Smooth muscle cell of the brain vasculature (primary cell): ENCODE results near the gene XG.

Source experiments
- DNase-seq: peaks from one replicate; pipeline ENCODE4 v3.0.0-alpha.2; 2012; ENCODE audit warnings: low read depth, low spot score

XG gene

DNA sequence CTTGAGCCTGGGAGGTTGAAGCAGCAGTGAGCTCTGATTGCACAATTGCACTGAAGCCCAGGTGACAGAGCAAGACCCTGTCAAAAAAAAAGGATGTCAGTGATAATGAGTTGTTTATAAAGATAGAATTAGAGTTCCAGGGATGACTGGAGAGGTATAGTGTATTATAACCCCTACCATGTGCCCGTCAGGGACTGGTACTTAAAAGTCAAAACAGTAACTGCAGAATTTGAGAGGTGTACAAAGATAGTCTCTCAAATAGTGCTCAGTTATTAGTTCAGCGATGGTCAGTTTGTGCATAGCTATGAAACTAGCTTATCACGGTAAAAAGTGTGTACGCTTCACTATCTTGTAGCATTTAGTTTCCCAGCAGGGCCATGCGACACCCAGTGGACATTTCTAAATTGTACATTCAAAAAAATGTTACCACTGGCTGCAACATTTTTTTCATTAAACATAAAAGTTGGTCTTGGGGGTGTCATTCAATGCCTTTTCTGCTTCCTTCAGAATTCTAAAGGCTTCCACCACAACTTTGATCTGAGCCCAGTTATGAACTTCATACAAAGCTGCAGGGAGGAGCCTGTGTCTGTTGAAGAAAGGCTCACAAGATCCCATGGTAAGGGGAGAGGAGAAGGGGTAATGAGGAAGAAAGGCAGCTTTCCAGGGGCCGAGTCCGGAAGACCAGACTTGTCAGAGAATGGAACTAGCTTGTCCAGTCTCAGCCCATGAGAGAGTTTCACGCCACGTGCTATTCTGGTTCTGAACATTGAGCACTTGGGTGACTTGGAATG lies 67.7 kb downstream of the XG start:
- DNase-seq = no peak

DNA sequence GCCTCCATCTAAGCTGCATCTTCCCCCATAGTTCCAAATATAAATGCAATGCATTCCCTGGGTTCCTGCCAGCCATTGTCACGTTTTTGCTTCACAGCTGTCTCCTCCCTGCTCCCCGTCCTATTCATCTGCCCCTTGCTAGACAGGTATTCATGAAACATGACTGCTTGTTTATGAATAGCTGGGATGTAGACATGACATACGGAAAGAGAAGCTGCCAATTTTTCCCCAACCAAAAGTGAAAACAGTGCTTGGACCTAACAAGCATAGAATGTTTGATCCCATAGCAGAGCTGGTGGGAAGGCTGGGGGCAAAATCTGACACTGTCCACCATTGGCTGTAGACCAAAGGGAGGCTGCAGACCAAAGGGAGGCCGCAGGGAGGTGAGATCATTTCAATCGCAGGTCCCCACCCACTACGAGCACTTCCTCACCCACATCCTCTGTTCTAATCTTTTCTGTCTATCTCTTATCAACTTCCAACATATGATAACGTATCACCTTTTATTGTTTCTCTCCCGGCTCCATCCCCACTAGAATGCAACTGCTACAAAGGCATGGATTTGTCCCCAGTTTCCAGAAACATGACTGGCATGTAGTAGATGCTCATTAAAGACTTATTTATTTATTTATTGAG lies 68.4 kb downstream of the XG start:
- DNase-seq = no peak

DNA sequence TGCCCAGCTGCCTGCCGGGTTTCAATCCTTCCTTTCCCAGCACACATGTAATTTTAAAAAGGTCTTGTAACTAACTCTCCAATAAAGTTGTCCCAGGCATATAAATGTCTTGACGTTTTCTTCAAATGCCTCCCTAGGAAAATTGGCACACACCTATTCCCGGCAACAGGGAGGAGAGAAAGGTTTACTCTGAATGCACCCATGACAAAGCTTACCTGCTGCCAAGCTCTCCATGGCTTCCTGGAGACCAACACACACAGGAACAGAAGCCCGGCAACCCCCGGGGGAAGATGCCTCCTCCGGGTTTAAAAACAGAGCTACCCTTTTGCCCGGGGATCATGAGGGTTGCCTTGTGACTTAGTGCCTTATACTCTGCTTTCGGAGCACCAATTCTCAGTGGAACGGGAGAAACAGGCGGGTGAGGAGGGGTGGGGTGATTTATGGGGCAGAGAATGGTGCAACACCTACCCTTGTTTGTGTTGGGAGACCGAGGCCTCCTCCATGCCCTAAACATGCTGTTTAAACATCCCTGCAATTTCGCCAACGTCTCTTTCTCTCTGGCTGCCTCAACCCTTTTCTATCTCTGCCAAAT lies 72.1 kb downstream of the XG start:
- DNase-seq = no peak

DNA sequence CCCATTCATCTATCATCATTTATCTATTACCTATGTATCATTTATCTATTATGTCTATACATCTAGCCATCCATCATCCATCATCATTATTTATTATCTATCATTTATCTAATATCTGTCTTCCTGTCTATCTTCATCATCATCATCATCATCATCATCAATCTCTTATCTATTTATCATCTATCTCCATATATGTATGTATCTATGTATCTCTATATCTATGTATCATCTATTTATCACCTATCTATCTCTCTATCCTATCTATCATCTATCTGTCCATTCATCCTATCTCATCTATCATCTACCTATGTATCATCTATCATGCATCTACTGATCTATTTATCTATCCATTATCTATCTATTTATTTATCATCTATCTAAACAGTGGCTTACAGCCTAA lies 73.0 kb downstream of the XG start:
- no peak for DNase-seq

DNA sequence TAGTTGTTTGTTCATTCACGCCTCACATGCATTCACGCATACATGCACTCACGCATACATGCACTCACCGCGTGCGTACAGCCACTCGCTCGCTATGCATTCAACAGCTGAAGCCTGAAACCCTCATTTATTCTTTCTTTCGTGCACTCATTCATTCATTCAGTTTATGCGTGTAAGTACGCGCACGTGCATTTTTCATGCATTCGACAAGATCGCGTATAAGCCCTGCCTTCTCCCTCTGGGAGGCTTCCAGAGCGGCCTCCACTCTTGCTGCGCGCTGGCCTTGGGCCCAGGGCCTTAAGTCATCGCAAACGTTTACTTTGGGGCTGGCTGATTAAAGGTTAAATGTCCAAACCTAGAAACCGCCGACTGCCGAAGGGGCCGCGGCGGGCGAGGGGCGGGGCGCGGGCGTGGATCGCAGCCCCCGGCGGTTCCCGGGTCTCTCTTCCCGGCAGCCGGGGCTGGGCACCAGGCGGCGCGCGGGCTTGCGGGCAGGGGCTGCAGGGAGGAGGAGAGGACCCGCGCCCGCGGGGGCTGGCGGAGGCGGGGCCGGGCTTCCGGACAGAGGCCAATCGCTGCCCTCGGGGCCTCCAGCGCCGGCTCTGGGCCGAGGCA lies 76.6 kb downstream of the XG start, which contains the start of gene GYG2:
Gene GYG2, plus strand, starts transcription at position 587 of the 615 bp plus-strand sequence. CDS start 1,259 bp downstream, outside the sequence.
- no peak for DNase-seq

DNA sequence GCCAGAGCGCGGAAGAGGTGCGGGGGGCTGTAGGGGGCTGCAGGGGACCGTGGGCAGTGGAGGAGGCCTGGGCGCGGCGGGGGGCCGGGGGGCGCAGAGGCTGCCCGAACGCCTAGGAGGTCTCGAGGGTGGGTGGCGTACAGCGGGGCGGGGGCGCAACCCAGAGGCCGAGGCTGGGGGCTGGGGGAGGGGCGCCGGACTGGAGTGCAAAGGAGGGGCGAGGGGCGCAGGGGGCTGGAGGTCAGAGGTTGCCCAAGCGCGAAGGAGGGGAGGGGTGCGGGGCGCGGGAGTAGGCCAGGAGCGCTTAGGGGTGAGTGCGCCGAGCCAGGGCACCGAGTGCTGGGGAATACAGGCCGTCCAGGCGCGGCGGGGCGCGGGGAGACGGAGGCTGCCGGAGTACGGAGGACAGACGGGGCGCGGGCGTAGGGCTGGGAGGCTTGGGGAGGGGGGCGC lies 77.1 kb downstream of the XG start:
- no peak for DNase-seq

DNA sequence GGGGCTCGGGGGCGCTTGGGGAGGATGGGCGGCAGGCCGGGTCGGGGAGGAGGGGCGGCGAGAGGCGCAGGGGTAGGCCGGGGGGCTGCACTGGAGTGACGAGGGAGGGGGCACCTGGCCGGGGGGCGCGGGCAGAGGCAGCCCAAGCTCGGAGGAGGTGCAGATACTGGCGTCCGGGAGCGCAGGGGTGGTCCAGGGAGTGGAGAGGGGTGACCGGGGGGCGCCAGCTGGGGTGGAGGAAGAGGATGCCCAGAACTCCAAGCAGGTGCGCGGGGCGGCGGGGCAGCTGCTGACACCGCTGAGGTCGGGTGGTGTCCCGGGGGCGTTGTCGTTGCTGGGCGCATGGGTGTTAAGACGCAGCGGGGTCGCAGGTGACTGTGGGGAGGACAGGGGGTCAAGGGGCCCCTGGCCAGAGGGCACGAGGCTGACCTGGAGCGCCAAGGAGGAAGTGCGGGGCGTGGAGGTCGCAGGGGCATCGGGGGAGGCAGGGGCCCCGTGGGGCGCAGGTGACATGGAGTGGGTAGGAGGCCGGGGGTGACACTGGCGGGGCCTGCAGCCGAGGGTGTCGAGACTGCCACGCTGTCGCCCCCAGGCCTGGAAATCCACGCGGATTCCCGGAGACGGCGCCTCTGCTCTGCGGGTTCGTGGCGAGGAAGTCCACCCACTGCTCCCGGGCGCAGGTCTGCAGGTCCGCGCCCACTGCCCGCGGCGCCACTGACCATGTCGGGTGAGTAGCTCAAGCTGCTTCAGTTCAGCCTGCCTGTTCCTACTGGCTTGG lies 77.8 kb downstream of the XG start:
- DNase-seq = no peak

DNA sequence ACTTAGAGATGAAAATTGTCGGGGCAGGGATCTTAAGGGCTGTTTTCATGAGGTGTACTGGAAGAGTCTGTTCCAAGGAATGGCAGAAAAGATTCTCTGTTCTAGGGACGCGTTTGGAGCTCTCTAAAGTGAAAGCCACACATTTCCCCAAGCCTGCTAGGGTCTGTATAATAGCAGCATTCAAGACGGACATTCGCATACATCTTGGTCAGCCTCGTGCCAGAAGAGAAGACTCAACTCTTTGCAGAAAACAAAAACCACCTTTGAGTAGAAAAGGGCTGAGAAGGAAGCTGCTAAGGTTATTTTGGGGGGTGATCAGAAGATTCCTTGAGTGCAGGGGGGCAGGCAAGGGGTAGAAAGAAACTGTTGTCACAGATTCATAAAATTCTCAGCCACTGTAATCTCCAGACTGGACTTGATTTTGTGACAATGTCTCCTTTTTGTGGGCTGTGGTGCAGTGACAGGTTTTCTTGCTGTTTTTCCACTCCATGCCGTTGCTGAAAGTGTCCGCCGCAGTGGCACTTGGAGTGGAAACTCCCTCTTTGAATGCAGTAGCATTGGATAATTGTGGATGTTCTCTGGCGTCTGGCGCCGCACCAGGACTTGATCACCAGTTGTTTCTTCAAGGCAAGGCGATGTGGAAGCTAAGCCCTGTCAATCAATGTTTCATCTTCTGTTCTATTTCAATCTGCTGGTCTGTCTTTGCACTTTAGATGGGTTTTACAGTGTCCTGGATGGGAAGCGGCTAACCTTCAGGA lies 79.8 kb downstream of the XG start:
- no peak for DNase-seq

DNA sequence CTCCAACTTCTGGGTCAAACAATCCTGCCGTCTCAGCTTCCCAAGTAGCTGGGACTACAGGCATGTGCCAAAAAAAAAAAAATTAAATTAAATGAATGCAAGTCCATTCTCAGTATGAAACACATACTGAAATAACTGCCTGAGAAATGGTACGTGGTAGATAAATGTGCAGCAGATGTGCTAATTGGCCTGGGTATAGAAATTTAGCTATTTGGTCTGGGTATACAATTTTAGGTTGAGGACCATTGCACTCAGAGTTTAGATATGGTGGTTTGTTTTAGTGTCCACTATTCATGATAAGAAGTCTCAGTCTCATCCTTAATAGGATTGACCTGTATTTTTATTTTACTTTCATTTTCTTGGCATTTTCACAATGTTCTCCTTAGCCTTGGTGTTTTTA lies 86.1 kb downstream of the XG start:
- no peak for DNase-seq

DNA sequence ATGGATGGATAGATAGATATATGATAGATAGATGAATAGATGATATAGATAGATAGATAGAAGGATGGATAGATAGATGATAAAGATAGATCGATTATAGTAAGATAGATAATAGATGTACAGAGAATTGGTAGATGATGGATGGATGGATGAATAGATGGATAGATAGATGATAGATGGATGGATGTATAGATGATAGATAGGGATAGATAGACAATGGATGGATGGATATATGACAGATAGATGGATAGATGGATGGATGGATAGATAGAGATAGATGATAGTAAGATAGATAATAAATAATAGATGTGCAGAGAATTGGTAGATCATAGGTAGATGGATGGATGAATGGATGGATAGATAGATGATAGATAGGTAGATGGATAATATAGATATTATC lies 89.1 kb downstream of the XG start:
- no peak for DNase-seq

DNA sequence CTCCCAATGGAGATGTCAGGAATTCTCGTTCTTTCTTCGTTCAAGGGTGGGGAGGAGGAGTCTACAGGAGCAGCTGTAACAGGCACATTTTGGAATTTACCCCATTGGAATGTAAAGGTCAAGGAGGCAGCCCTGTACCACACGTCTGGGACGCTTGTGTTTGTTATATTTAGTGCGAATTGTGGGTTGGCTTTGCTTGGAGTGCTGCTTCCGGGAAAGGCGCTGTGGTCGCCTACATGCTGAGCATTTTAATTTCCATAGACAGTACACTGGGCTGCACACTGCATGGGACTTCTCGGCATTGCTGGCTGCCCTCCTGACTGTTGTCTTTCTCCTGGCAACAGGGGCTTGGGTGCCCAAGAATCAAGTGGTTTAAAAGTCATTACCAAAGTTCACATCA lies 89.7 kb downstream of the XG start:
- DNase-seq = no peak

DNA sequence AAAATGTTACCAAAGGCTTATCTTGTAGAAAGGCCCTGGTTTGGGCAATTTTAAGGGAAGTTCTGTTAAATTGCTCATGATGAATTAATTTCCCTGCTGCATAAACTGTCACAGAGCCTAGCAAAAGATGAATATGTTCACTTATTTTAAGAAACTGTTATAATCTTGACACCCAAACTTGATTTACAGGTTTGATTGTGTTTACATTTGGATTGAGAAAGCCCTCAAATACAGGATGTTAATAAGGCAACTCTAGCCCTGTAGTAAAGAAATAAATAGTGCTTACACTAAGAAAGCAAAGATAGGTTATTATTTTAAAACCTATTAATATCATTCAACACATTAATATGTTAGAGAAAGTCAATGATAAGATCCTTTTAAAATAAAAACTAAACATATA lies 95.2 kb downstream of the XG start:
- DNase-seq = no peak

DNA sequence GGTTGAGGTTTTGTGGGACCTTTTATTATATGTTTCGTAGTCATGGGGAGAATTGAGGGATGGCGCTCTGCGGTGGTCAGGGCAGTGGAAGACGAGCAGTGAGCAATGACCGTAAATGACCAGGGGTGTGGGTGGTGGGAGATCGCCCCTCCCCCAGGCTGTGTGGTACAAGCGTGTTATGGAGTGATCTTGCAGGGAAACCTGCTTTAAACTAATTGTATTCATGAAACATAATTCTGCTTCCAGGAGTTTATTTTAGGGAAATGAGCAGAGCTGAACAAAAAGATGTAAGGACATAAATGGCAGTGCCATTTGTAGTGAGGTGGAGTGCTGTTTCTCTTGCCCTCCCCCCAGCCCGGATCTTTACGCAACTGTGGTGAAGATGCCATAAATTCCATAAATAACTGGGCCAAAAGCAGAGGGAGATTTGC lies 97.0 kb downstream of the XG start:
- no peak for DNase-seq

DNA sequence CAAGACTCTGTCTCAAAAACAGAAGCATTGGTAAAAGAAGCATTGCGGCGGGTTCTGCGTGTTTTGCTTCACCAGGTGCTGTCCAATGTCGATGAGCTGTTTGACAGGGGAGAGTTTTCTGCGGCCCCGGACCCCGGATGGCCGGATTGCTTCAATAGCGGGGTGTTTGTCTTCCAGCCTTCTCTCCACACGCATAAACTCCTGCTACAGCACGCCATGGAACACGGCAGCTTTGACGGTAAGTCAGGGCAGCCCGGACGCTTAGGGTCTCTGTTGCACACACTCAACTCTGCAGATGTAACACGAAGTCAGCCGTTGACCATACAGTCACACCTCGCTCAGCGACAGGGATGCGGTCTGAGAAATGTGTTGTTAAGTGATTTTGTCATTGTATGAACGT lies 103.1 kb downstream of the XG start:
- DNase-seq = no peak

DNA sequence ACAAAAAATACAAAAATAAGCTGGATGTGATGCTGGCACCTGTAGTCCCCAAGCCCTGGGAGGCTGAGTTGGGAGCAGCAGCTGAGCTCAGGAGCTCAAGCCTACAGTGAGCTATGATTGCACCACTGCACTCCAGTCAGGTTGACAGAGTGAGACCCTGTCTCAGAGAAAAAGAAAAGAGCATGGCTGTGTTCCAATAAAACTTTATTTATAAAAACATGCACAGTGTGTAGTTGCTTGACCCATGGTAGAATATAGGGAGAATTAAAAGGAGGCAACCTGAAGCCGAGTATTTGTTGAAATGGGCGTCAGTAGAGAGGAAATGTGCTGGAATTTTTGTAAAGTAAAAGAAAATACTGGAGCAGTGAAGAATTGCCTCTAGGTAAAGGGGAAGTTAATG lies 103.9 kb downstream of the XG start:
- no peak for DNase-seq

DNA sequence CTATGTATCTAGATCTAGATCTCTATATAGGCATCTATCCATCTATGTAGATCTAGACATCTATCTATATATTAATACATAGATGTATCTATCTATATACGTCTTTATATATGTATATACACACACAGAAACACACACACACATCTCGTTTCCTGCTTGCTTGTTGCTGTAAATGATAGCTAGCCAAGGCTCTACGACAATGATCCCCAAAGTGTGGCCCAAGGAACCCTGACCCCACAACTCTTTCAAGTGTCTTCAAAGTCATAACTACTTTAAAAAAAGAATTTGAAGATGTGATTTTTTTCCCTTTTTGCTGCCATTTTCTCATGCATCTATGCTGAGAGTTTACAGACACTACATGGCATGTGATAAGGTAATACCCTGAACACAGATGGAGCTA lies 105.7 kb downstream of the XG start:
- no peak for DNase-seq

DNA sequence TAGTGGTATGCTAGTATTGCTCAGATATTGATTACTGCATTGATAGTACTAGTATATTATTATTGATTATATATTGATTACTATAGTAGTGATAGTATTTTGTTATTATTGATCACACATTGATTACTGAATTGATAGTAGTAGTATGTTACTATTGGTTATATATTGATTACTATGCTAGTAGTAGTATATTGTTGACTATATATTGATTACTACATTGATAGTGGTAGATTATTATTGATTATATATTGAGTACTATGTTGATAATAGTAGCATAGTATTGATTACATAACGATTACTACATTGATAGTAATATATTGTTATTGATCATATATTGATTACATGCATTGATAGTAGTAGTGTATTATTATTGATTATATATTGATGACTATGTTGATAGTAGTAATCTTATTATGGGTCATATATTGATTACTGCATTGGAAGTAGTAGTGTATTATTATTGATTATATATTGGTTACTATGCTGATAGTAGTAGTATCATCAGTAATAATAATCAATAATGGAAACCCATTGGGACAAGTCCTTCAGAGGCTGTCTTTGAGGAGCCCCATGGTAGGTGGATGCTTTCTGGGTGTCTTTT lies 107.5 kb downstream of the XG start:
- no peak for DNase-seq

DNA sequence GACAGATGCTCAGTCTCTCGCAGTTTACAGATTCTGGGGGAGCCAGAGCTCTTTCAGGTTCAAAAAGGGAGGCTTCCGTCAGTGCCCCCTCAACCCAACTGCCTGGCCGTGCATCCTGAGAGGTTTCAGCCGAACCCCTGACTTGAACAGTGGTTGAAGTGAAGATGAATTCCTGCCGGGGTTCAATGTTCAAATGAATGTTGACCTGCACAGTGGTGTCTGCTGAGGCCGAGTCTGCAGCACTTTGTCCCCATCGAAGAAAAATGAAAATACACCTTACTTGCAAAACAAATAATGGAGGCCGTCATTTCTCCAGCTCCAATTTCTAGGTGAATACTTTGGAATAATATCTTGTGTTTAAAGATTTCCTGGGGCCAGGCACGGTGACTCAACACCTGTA lies 110.6 kb downstream of the XG start:
- no peak for DNase-seq

DNA sequence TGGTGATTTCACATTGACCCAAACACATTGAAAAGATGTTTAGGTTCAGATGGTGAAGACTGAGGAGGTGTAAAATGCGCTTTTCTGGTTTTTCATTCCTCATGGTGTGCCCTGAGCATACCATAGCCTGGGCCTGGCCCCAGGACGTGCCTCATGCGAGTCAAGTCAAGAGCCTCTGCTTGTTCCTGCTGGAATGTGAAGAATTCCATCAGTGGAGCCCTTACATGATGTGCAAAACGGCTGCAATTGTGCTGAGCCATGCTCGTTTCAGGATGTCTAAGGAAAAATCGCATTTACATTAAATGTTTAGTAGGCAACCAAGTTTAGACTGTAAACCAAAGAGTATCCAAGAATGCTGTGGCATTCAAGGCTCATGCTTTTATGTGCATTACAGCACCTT lies 111.8 kb downstream of the XG start:
- DNase-seq = no peak
